Endothelial cell of umbilical vein (primary cell): ENCODE results near the gene TACC3. TPM values are rescaled to one million over a fixed set of nuclear protein-coding genes. Genes with fewer than 3 reads are reported as not detected.

ENCODE experiments used
- BruUV-seq: library from RNA; stranded (reverse); fragments of 400-500 nt; replicated peaks from 2 replicates; lab custom pipeline; 2021; lab: Mats Ljungman, UMichigan
- CTCF ChIA-PET: fragments of 300-600, 350-600 bp; sonication (Branson Sonifier 250); formaldehyde crosslinking; loops from one replicate; lab custom pipeline; 2021; ENCODE audit warnings: antibody characterized with exemption, inconsistent platforms; lab: Charles Lee
- POLR2A ChIA-PET: fragments of 300-600, 350-600 bp; sonication (Branson Sonifier 250); formaldehyde crosslinking; loops from one replicate; lab custom pipeline; 2021; ENCODE audit warnings: antibody characterized with exemption, inconsistent platforms; lab: Charles Lee
- DNase-seq: peaks from one replicate; pipeline ENCODE4 v3.0.0-alpha.2; 2011; ENCODE audit warnings: low read depth, low spot score
- FAIRE-seq: peaks from 2 replicates; lab custom pipeline; 2011; peaks lifted over from hg19 to GRCh38; lab: Jason Lieb, UNC
- H2AFZ ChIP-seq: 2 replicates; pipeline ENCODE4 v1.6.0; 2012; ENCODE audit warnings: low read depth, low read length, control low read depth, inconsistent platforms
- H3K27ac ChIP-seq: 2 replicates; pipeline ENCODE4 v1.5.1; 2011; ENCODE audit warnings: low read depth, mild to moderate bottlenecking, control low read depth, low read length, moderate library complexity; ENCODE audit not compliant: insufficient read depth
- H3K27me3 ChIP-seq, 2 experiments: 2 replicates each; pipeline versions ENCODE4 v1.6.0 to v1.6.1; 2011; ENCODE audit warnings: low read length in 2 of 2, mixed read lengths in 1 of 2; ENCODE audit not compliant: control insufficient read depth in 2 of 2, insufficient read depth in 2 of 2
- H3K36me3 ChIP-seq, 2 experiments: 2 replicates in 1 of 2; 3 replicates in 1 of 2; pipeline ENCODE4 v1.5.1; 2011; ENCODE audit warnings: low read length in 2 of 2, mild to moderate bottlenecking in 1 of 2, moderate library complexity in 1 of 2; ENCODE audit not compliant: control insufficient read depth in 2 of 2, insufficient read depth in 2 of 2; ENCODE audit errors: extremely low read depth in 1 of 2
- H3K4me1 ChIP-seq: 3 replicates; pipeline ENCODE4 v1.5.1; 2011; ENCODE audit warnings: mild to moderate bottlenecking, low read length; ENCODE audit not compliant: control insufficient read depth, insufficient read depth; ENCODE audit errors: extremely low read depth
- H3K4me2 ChIP-seq: 2 replicates; pipeline ENCODE4 v1.6.1; 2011; ENCODE audit warnings: low read length, control low read depth, mixed read lengths; ENCODE audit not compliant: insufficient read depth
- H3K4me3 ChIP-seq, 3 experiments: fragments of 200-600 bp in 1 of 3; sonication (generic), shearing (Covaris generic) in 1 of 3; replicated peaks in 1 of 3; 2 replicates each; pipeline ENCODE4 v1.5.1; 2011 to 2016; ENCODE audit warnings: control low read depth in 3 of 3, low read length in 3 of 3, mild to moderate bottlenecking in 2 of 3, inconsistent platforms in 1 of 3, low read depth in 1 of 3, moderate library complexity in 1 of 3; ENCODE audit not compliant: insufficient read depth in 1 of 3
- H3K79me2 ChIP-seq: 2 replicates; pipeline ENCODE4 v1.6.0; 2012; ENCODE audit warnings: low read length, inconsistent platforms; ENCODE audit not compliant: control insufficient read depth, insufficient read depth
- H3K9ac ChIP-seq: replicated peaks from 2 replicates; pipeline ENCODE3; 2011; ENCODE audit warnings: low read length, control low read depth; ENCODE audit not compliant: insufficient read depth; ENCODE audit errors: extremely low read depth
- H3K9me1 ChIP-seq: replicated peaks from 3 replicates; pipeline ENCODE4 v1.6.0; 2011; ENCODE audit warnings: mild to moderate bottlenecking, low read length; ENCODE audit not compliant: control insufficient read depth, insufficient read depth; ENCODE audit errors: extremely low read depth
- H3K9me3 ChIP-seq: replicated peaks from 2 replicates; pipeline ENCODE4 v1.5.1; 2012; ENCODE audit warnings: low read length, inconsistent platforms; ENCODE audit not compliant: control insufficient read depth, insufficient read depth
- H4K20me1 ChIP-seq: replicated peaks from 2 replicates; pipeline ENCODE3; 2011; ENCODE audit warnings: mild to moderate bottlenecking, low read length; ENCODE audit not compliant: control insufficient read depth, insufficient read depth; ENCODE audit errors: extremely low read depth
- CTCF ChIP-seq, 2 donors: IDR thresholded peaks; 1 replicate in 1 of 2; 2 replicates in 1 of 2; pipeline ENCODE4 v1.5.1; 2011; ENCODE audit warnings: low read length in 2 of 2, mild to moderate bottlenecking in 2 of 2, moderate library complexity in 2 of 2, control low read depth in 1 of 2, inconsistent platforms in 1 of 2, low read depth in 1 of 2; ENCODE audit not compliant: insufficient read depth in 1 of 2; ENCODE audit errors: extremely low read depth in 1 of 2
- EZH2 ChIP-seq: IDR thresholded peaks from 2 replicates; pipeline ENCODE4 v1.6.1; 2012; ENCODE audit warnings: borderline replicate concordance, low read depth, mild to moderate bottlenecking, moderate library complexity, low read length, inconsistent platforms; ENCODE audit not compliant: severe bottlenecking
- FOS ChIP-seq: IDR thresholded peaks from 2 replicates; pipeline ENCODE4 v1.6.1; 2011; ENCODE audit warnings: mild to moderate bottlenecking, low read length, moderate library complexity, borderline replicate concordance; ENCODE audit not compliant: insufficient read depth
- GATA2 ChIP-seq: IDR thresholded peaks from 2 replicates; pipeline ENCODE4 v1.7.0; 2011; ENCODE audit warnings: low read depth, mild to moderate bottlenecking, moderate library complexity, mixed read lengths, low read length; ENCODE audit not compliant: insufficient read length, insufficient read depth
- JUN ChIP-seq: IDR thresholded peaks from 2 replicates; pipeline ENCODE4 v1.6.1; 2011; ENCODE audit warnings: borderline replicate concordance, low read depth; ENCODE audit not compliant: insufficient read length, insufficient read depth
- MAX ChIP-seq: IDR thresholded peaks from 2 replicates; pipeline ENCODE4 v1.6.1; 2011; ENCODE audit not compliant: insufficient read depth, insufficient read length
- MYC ChIP-seq: IDR thresholded peaks from one replicate; pipeline ENCODE4 v1.6.1; 2011; ENCODE audit warnings: mild to moderate bottlenecking, low read depth, low read length
- POLR2A ChIP-seq: IDR thresholded peaks from 2 replicates; pipeline ENCODE4 v1.6.1; 2012; ENCODE audit warnings: low read depth, mild to moderate bottlenecking, control low read depth, low read length
- POLR2AphosphoS5 ChIP-seq: IDR thresholded peaks from 2 replicates; pipeline ENCODE4 v1.6.1; 2012; ENCODE audit warnings: low read depth, mild to moderate bottlenecking, control low read depth, low read length, moderate library complexity; ENCODE audit not compliant: insufficient read depth
- dilution Hi-C: fragments of 300-500 bp; cut with MboI; formaldehyde crosslinking; loops from one replicate; pipeline ENCODE4 v1.15.0; 2019; ENCODE audit warnings: low sequenced_read_pairs; ENCODE audit not compliant: extremely low pct_ligation_motif_present
- intact Hi-C: fragments of 100-400 bp; cut with micrococcal nuclease; formaldehyde crosslinking; loops from one replicate; pipeline ENCODE4 v1.10.0; 2022
- polyA plus RNA-seq, 4 experiments: library from polyadenylated mRNA; depleted of rRNA in 3 of 4; stranded (reverse) in 3 of 4; unstranded in 1 of 4; fragments of >200 nt; gene quantifications; 2 replicates each; pipeline versions ENCODE4 v1.2.1 to v1.2.3, GENCODE V29; 2011 to 2012; ENCODE audit warnings: missing spikeins in 1 of 4
- total RNA-seq: library from RNA; stranded (reverse); gene quantifications from 2 replicates; pipeline ENCODE4 v1.2.3, GENCODE V29; 2021

The TACC3 gene
- total and polyA plus RNA-seq, 2 donors (not counting 3 experiments of a cell fraction or from before 2014, with no cell fraction given), result 54.5 to 135 TPM

- H3K9me1 ChIP-seq, result no peaks in the 10 kb centered on the region
- intact Hi-C loops, result no loop called here
- H4K20me1 ChIP-seq, result no peaks in the 10 kb centered on the region
- H2AFZ ChIP-seq, result peak overlapping the region; percentile 19
- ChIA-PET POLR2A (no interaction called here), CTCF (interaction anchor here (0.7 to 5.8 kb wide), 3 partner anchors 18 to 37 kb away, joined by 3 to 27 read pairs (median 4); no protein-coding TSS in a partner anchor)
- TF ChIP-seq POLR2AphosphoS5 (no peak), JUN (no peak), CTCF (IDR thresholded peaks at IDR 0.05; ENCODE audit: extremely low read depth in 1 of 2, insufficient read depth in 1 of 2, low read depth in 1 of 2, low read length in 2 of 2) (no peak), EZH2 (no peak), MYC (no peak), GATA2 (no peak), POLR2A (no peak), FOS (no peak), MAX (no peak)
- H3K27me3 ChIP-seq, result no peaks in the 10 kb centered on the region
- H3K27ac ChIP-seq, result no peak overlapping the region
- dilution Hi-C loops, result no loop called here
- no peaks in the 10 kb centered on the region for H3K4me1 ChIP-seq
- no peak overlapping the region for H3K4me2 ChIP-seq
- H3K4me3 ChIP-seq, result no peak overlapping the region
- FAIRE-seq (no peak), DNase-seq (no peak)
- H3K9ac ChIP-seq, result no peak overlapping the region
- no peaks in the 10 kb centered on the region for H3K79me2 ChIP-seq
- no TSS peak for BruUV-seq
- H3K36me3 ChIP-seq, result no peaks in the 10 kb centered on the region
- H3K9me3 ChIP-seq, result no peaks in the 10 kb centered on the region
Observed at GRCh38 chr4:1785592-1785991, 64.3 kb downstream of the TACC3 start.
